Kidney glomerular epithelial cell (primary cell): ENCODE results near the gene PRKN.

Experiments used
- DNase-seq: peaks from one replicate; lab custom pipeline; 2025; lab: John Stamatoyannopoulos, UW

Gene PRKN

GRCh38 chr6:162181111-162181510, 546.5 kb downstream of the PRKN start:
- DNase-seq = no peak

GRCh38 chr6:162179196-162179951, 548.2 kb downstream of the PRKN start:
- DNase-seq = no peak

- DNase-seq = no peak
These were observed 548.9 kb downstream of the PRKN start for GRCh38 chr6:162178666-162179065.

- DNase-seq = no peak
These were observed 549.3 kb downstream of the PRKN start for GRCh38 chr6:162178266-162178665.

GRCh38 chr6:162177746-162178145, 549.8 kb downstream of the PRKN start:
- DNase-seq = no peak

- no peak for DNase-seq
These were observed 554.1 kb downstream of the PRKN start for GRCh38 chr6:162173466-162173865.

GRCh38 chr6:162165479-162165878, 562.1 kb downstream of the PRKN start:
- peak; percentile 18 for DNase-seq

GRCh38 chr6:162157167-162157870, 570.2 kb downstream of the PRKN start:
- no peak for DNase-seq

GRCh38 chr6:162156146-162156545, 571.4 kb downstream of the PRKN start:
- DNase-seq = no peak

GRCh38 chr6:162154930-162155329, 572.6 kb downstream of the PRKN start:
- no peak for DNase-seq

- no peak for DNase-seq
These were observed 573.6 kb downstream of the PRKN start for GRCh38 chr6:162154001-162154400.

GRCh38 chr6:162153120-162153519, 574.4 kb downstream of the PRKN start:
- no peak for DNase-seq

- DNase-seq = no peak
These were observed 576.4 kb downstream of the PRKN start for GRCh38 chr6:162151021-162151665.

- no peak for DNase-seq
These were observed 577.3 kb downstream of the PRKN start for GRCh38 chr6:162150295-162150694.

- no peak for DNase-seq
These were observed 577.8 kb downstream of the PRKN start for GRCh38 chr6:162149786-162150185.

- no peak for DNase-seq
These were observed 579.8 kb downstream of the PRKN start for GRCh38 chr6:162147805-162148204.

GRCh38 chr6:162147281-162147680, 580.3 kb downstream of the PRKN start:
- DNase-seq = no peak

- DNase-seq = no peak
These were observed 587.2 kb downstream of the PRKN start for GRCh38 chr6:162140251-162140852.

- no peak for DNase-seq
These were observed 601.9 kb downstream of the PRKN start for GRCh38 chr6:162125659-162126058.

- DNase-seq = no peak
These were observed 602.7 kb downstream of the PRKN start for GRCh38 chr6:162124710-162125435.

- no peak for DNase-seq
These were observed 603.8 kb downstream of the PRKN start for GRCh38 chr6:162123797-162124196.

- DNase-seq = no peak
These were observed 608.2 kb downstream of the PRKN start for GRCh38 chr6:162119341-162119740.
